Skeletal muscle satellite cell (primary cell): ENCODE data around the gene CEP57.
A peak's percentile ranks its signal among the peaks of the same experiment; 100 is the strongest.

Experiments used
- H3K27me3 ChIP-seq: 2 replicates; pipeline ENCODE4 v1.7.0; 2013; ENCODE audit warnings: low read length; ENCODE audit not compliant: control insufficient read depth, insufficient read depth
- H3K36me3 ChIP-seq: 2 replicates; pipeline ENCODE4 v1.7.0; 2013; ENCODE audit warnings: mild to moderate bottlenecking, control low read depth, low read length; ENCODE audit not compliant: insufficient read depth
- H3K4me1 ChIP-seq: 2 replicates; pipeline ENCODE4 v1.7.0; 2013; ENCODE audit warnings: low read length; ENCODE audit not compliant: control insufficient read depth, insufficient read depth
- H3K4me2 ChIP-seq: 2 replicates; pipeline ENCODE4 v1.7.0; 2013; ENCODE audit warnings: mild to moderate bottlenecking, low read length
- H3K4me3 ChIP-seq: 2 replicates; pipeline ENCODE4 v1.7.0; 2013; ENCODE audit warnings: low read length
- H3K9ac ChIP-seq: 2 replicates; pipeline ENCODE4 v1.7.0; 2013; ENCODE audit warnings: mild to moderate bottlenecking, low read depth, low read length, moderate library complexity
- H3K9me3 ChIP-seq: replicated peaks from 2 replicates; pipeline ENCODE4 v1.7.0; 2013; ENCODE audit warnings: mild to moderate bottlenecking, control low read depth, low read length

The CEP57 gene

GRCh38 chr11:95788921-95789505, 1.3 kb upstream of the CEP57 start:
- Histone ChIP-seq H3K9me3 (no peaks in the 10 kb centered on the region), H3K9ac (peak overlapping the region; percentile 94), H3K4me1 (peaks cover 17% of the 10 kb centered on the region), H3K27me3 (no peaks in the 10 kb centered on the region), H3K4me3 (peak overlapping the region; percentile 93), H3K4me2 (peak overlapping the region; percentile 92), H3K36me3 (peaks cover 24% of the 10 kb centered on the region)

GRCh38 chr11:95789506-95790122, 684 bp upstream of the CEP57 start, which contains the start of gene FAM76B:
TSS of gene FAM76B (minus strand) at chr11:95789782. CDS start at chr11:95789478, 304 bp downstream.
- H3K9me3 ChIP-seq: no peaks in the 10 kb centered on the region
- peaks cover 20% of the 10 kb centered on the region for H3K4me1 ChIP-seq
- H3K4me3 ChIP-seq: peak within 1 kb of the TSS; percentile 93

GRCh38 chr11:95790933-95791708, 823 bp downstream of the CEP57 start:
- Histone ChIP-seq H3K36me3 (peaks cover 7% of the 10 kb centered on the region), H3K9ac (peak overlapping the region; percentile 94), H3K4me1 (peaks cover 20% of the 10 kb centered on the region), H3K4me3 (peak overlapping the region; percentile 93), H3K4me2 (peak overlapping the region; percentile 92), H3K27me3 (no peaks in the 10 kb centered on the region), H3K9me3 (no peaks in the 10 kb centered on the region)

More at GRCh38 chr11:95789506-95790122, 684 bp upstream of the CEP57 start, which contains the start of gene FAM76B:
- H3K27me3 ChIP-seq: no peaks in the 10 kb centered on the region
- H3K36me3 ChIP-seq: peaks cover 22% of the 10 kb centered on the region
- H3K9ac ChIP-seq: peak within 1 kb of the TSS; percentile 94
- H3K4me2 ChIP-seq: peak within 1 kb of the TSS; percentile 92

GRCh38 chr11:95791709-95792033, 1.4 kb downstream of the CEP57 start:
- Histone ChIP-seq H3K27me3 (no peaks in the 10 kb centered on the region), H3K9me3 (no peaks in the 10 kb centered on the region), H3K9ac (peak overlapping the region; percentile 94), H3K4me1 (peaks cover 20% of the 10 kb centered on the region), H3K4me3 (peak overlapping the region; percentile 93), H3K36me3 (peaks cover 4% of the 10 kb centered on the region), H3K4me2 (peak overlapping the region; percentile 92)

GRCh38 chr11:95792200-95792599, 1.9 kb downstream of the CEP57 start:
- H3K9me3 ChIP-seq: no peaks in the 10 kb centered on the region
- H3K36me3 ChIP-seq: no peaks in the 10 kb centered on the region
- H3K4me3 ChIP-seq: no peak overlapping the region
- peaks cover 20% of the 10 kb centered on the region for H3K4me1 ChIP-seq
- H3K27me3 ChIP-seq: no peaks in the 10 kb centered on the region
- H3K4me2 ChIP-seq: peak overlapping the region; percentile 92
- no peak overlapping the region for H3K9ac ChIP-seq

- no peaks in the 10 kb centered on the region for H3K27me3 ChIP-seq
- H3K9me3 ChIP-seq: no peaks in the 10 kb centered on the region
- H3K4me1 ChIP-seq: peaks cover 20% of the 10 kb centered on the region
- H3K4me2 ChIP-seq: no peak overlapping the region
- H3K36me3 ChIP-seq: no peaks in the 10 kb centered on the region
- H3K4me3 ChIP-seq: no peak overlapping the region
- H3K9ac ChIP-seq: no peak overlapping the region
These were observed 2.4 kb downstream of the CEP57 start for GRCh38 chr11:95792700-95793099.

- peaks cover 16% of the 10 kb centered on the region for H3K4me1 ChIP-seq
- no peaks in the 10 kb centered on the region for H3K9me3 ChIP-seq
- H3K9ac ChIP-seq: no peak overlapping the region
- H3K4me3 ChIP-seq: no peak overlapping the region
- H3K4me2 ChIP-seq: no peak overlapping the region
- no peaks in the 10 kb centered on the region for H3K27me3 ChIP-seq
- no peaks in the 10 kb centered on the region for H3K36me3 ChIP-seq
These were observed 2.8 kb downstream of the CEP57 start for GRCh38 chr11:95793116-95793515.

GRCh38 chr11:95794086-95794485, 3.8 kb downstream of the CEP57 start:
- peak overlapping the region; percentile 46 for H3K4me2 ChIP-seq
- no peaks in the 10 kb centered on the region for H3K9me3 ChIP-seq
- H3K36me3 ChIP-seq: no peaks in the 10 kb centered on the region
- H3K4me3 ChIP-seq: no peak overlapping the region
- no peak overlapping the region for H3K9ac ChIP-seq
- H3K4me1 ChIP-seq: peaks cover 11% of the 10 kb centered on the region
- no peaks in the 10 kb centered on the region for H3K27me3 ChIP-seq

- Histone ChIP-seq H3K4me3 (no peak overlapping the region), H3K4me2 (no peak overlapping the region), H3K9ac (no peak overlapping the region), H3K9me3 (no peaks in the 10 kb centered on the region), H3K27me3 (no peaks in the 10 kb centered on the region), H3K4me1 (peaks cover 11% of the 10 kb centered on the region), H3K36me3 (no peaks in the 10 kb centered on the region)
These were observed 5.5 kb downstream of the CEP57 start for GRCh38 chr11:95795627-95796295.

- peaks cover 1% of the 10 kb centered on the region for H3K36me3 ChIP-seq
- no peak overlapping the region for H3K9ac ChIP-seq
- H3K4me1 ChIP-seq: peaks cover 8% of the 10 kb centered on the region
- H3K4me2 ChIP-seq: no peak overlapping the region
- no peaks in the 10 kb centered on the region for H3K27me3 ChIP-seq
- H3K9me3 ChIP-seq: no peaks in the 10 kb centered on the region
- no peak overlapping the region for H3K4me3 ChIP-seq
These were observed 6.2 kb downstream of the CEP57 start for GRCh38 chr11:95796501-95796900.

- Histone ChIP-seq H3K36me3 (peaks cover 10% of the 10 kb centered on the region), H3K4me1 (no peaks in the 10 kb centered on the region)
These were observed 9.2 kb downstream of the CEP57 start for GRCh38 chr11:95799546-95799945.

More at GRCh38 chr11:95799546-95799945, 9.2 kb downstream of the CEP57 start:
- Histone ChIP-seq H3K4me3 (no peak overlapping the region), H3K27me3 (no peaks in the 10 kb centered on the region), H3K4me2 (no peak overlapping the region), H3K9ac (no peak overlapping the region), H3K9me3 (no peaks in the 10 kb centered on the region)
